HCT116 (cell line): Measurements from ENCODE around the gene INS.

Source experiments
- ATF3 ChIP-seq: IDR thresholded peaks from 2 replicates; pipeline ENCODE4 v1.6.1; 2012
- CTCF ChIP-seq, 3 experiments: fragments of 200-600 bp in 1 of 3; sonication (generic) in 1 of 3; IDR thresholded peaks in 2 of 3; conservative IDR thresholded peaks in 1 of 3; 2 replicates each; pipeline ENCODE4 v1.5.1; 2012 to 2017; ENCODE audit warnings: low read depth in 2 of 3, low read length in 2 of 3, antibody characterized with exemption in 1 of 3, borderline replicate concordance in 1 of 3, control low read depth in 1 of 3, mild to moderate bottlenecking in 1 of 3, mixed read lengths in 1 of 3, mixed run types in 1 of 3, moderate library complexity in 1 of 3; ENCODE audit not compliant: insufficient read depth in 1 of 3
- EZH2phosphoT487 ChIP-seq: fragments of 200-600 bp; IDR thresholded peaks from 2 replicates; pipeline ENCODE4 v1.6.1; 2018; ENCODE audit warnings: antibody characterized with exemption, borderline replicate concordance
- JUND ChIP-seq: IDR thresholded peaks from 2 replicates; pipeline ENCODE4 v1.6.1; 2012
- POLR2A ChIP-seq: IDR thresholded peaks from 2 replicates; pipeline ENCODE4 v1.7.0; 2011; ENCODE audit warnings: borderline replicate concordance; ENCODE audit not compliant: insufficient read depth, insufficient read length; ENCODE audit errors: extremely low read depth
- POLR2AphosphoS5 ChIP-seq: IDR thresholded peaks from 2 replicates; pipeline ENCODE4 v1.6.1; 2011; ENCODE audit warnings: mild to moderate bottlenecking, low read depth, low read length, moderate library complexity
- RAD21 ChIP-seq: IDR thresholded peaks from 2 replicates; pipeline ENCODE4 v1.6.1; 2012; ENCODE audit warnings: low read depth, mild to moderate bottlenecking
- SIN3A ChIP-seq: IDR thresholded peaks from 2 replicates; pipeline ENCODE4 v1.6.1; 2012; ENCODE audit warnings: low read depth
- SP1 ChIP-seq: IDR thresholded peaks from 2 replicates; pipeline ENCODE4 v1.6.1; 2012; ENCODE audit warnings: low read depth
- YY1 ChIP-seq: IDR thresholded peaks from 2 replicates; pipeline ENCODE4 v1.6.1; 2011; ENCODE audit warnings: low read length, low read depth, moderate library complexity, mild to moderate bottlenecking; ENCODE audit not compliant: insufficient replicate concordance; ENCODE audit errors: extremely low read depth

GRCh38 chr11:2135648-2136201 is 25.3 kb downstream of the INS start:
- TF ChIP-seq CTCF (IDR thresholded peaks at IDR 0.05 in 2 of 3, conservative IDR thresholded peaks at IDR 0.05 in 1 of 3; ENCODE audit: borderline replicate concordance in 1 of 3, insufficient read depth in 1 of 3, low read depth in 2 of 3, low read length in 2 of 3): no peak
- no peak for TF ChIP-seq JUND
- no peak for TF ChIP-seq POLR2A
- TF ChIP-seq SIN3A: no peak
- no peak for TF ChIP-seq ATF3
- no peak for TF ChIP-seq YY1
- TF ChIP-seq RAD21: no peak
- no peak for TF ChIP-seq EZH2phosphoT487
- TF ChIP-seq SP1: no peak
- TF ChIP-seq POLR2AphosphoS5: no peak
